PFSK-1 (cell line): ENCODE results near the gene MAP3K12.

Experiments used
- FOXP2 ChIP-seq: optimal IDR thresholded peaks from 2 replicates; pipeline ENCODE3; 2011; ENCODE audit warnings: borderline replicate concordance, control low read depth, inconsistent platforms; ENCODE audit not compliant: insufficient read depth; ENCODE audit errors: extremely low read length, extremely low read depth
- POLR2AphosphoS5 ChIP-seq: IDR thresholded peaks from 2 replicates; pipeline ENCODE4 v1.6.1; 2012; ENCODE audit warnings: low read depth, mild to moderate bottlenecking, control low read depth, low read length, moderate library complexity
- REST ChIP-seq, 2 experiments: IDR thresholded peaks; 2 replicates each; pipeline versions ENCODE4 v1.6.1 to v1.8.0; 2011 to 2012; ENCODE audit warnings: low read depth in 2 of 2, low read length in 2 of 2, control low read depth in 1 of 2, inconsistent platforms in 1 of 2, mild to moderate bottlenecking in 1 of 2, moderate library complexity in 1 of 2; ENCODE audit not compliant: insufficient read depth in 1 of 2
- SIN3A ChIP-seq: IDR thresholded peaks from 2 replicates; pipeline ENCODE4 v1.6.1; 2012; ENCODE audit warnings: mild to moderate bottlenecking, low read length, moderate library complexity, borderline replicate concordance; ENCODE audit not compliant: insufficient read depth
- TAF1 ChIP-seq: IDR thresholded peaks from 2 replicates; pipeline ENCODE4 v1.6.1; 2012; ENCODE audit warnings: low read length, control low read depth, borderline replicate concordance; ENCODE audit not compliant: insufficient read depth

The MAP3K12 gene

DNA sequence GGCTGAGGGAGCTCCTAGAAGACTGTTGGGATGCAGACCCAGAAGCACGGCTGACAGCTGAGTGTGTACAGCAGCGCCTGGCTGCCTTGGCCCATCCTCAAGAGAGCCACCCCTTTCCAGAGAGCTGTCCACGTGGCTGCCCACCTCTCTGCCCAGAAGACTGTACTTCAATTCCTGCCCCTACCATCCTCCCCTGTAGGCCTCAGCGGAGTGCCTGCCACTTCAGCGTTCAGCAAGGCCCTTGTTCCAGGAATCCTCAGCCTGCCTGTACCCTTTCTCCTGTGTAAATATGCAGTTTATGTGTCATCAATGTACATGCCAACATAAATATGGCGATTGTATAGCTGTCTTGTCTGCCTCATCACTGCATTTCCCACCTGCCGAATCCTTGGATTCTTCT, 68.1 kb downstream of the MAP3K12 start:
- TF ChIP-seq FOXP2 (no peak), POLR2AphosphoS5 (no peak), REST (IDR thresholded peaks at IDR 0.05; ENCODE audit: insufficient read depth in 1 of 2, low read depth in 2 of 2, low read length in 2 of 2) (no peak), SIN3A (no peak), TAF1 (no peak)

- TF ChIP-seq POLR2AphosphoS5 = no peak
- TF ChIP-seq REST (IDR thresholded peaks at IDR 0.05; ENCODE audit: insufficient read depth in 1 of 2, low read depth in 2 of 2, low read length in 2 of 2) = no peak
- no peak for TF ChIP-seq TAF1
- TF ChIP-seq SIN3A = no peak
- no peak for TF ChIP-seq FOXP2
Measured at GRCh38 chr12:53430116-53430515, 69.1 kb downstream of the MAP3K12 start.
